ENCODE results near the gene THOC2. TPM values are rescaled to one million over a fixed set of nuclear protein-coding genes. Genes with fewer than 3 reads are reported as not detected.
"Not testable (repeated sequence)": the region's sequence is repeated elsewhere in the genome, so short reads cannot be mapped to it uniquely, and the experiment has no call there.

The THOC2 gene
- total RNA-seq, 1 donor from 2014 or later = 24.1 TPM

DNA sequence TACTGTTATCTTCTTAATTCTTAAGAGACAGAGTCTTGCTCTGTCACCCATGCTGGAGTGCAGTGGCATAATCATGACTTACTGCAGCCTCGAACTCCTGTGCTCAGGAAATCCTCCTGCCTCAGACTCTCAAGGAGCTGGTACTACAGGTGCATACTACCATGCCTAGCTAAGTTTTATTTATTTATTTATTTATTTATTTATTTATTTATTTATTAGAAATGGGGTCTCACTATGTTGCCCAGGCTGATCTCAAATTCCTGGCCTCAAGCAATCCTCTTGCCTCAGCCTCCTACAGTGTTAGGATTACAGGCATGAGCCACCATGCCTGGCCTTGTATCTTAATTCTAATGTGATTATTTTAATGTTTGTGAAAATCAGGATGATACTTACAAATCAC lies 125.6 kb downstream of the THOC2 start:
- ATAC-seq (ENCODE audit: poor library complexity) (no peak), DNase-seq (no peak)
- intact Hi-C loops (cut with DNase I) = no loop called here

GRCh38 chrX:123603491-123603890 lies 129.4 kb downstream of the THOC2 start:
- DNase-seq = no peak
- intact Hi-C loops (cut with DNase I) = no loop called here
- ATAC-seq (ENCODE audit: poor library complexity) = no peak

GRCh38 chrX:123601437-123601836 lies 131.4 kb downstream of the THOC2 start:
- DNase-seq (no peak), ATAC-seq (ENCODE audit: poor library complexity) (no peak)
- intact Hi-C loops (cut with DNase I) = no loop called here

DNA sequence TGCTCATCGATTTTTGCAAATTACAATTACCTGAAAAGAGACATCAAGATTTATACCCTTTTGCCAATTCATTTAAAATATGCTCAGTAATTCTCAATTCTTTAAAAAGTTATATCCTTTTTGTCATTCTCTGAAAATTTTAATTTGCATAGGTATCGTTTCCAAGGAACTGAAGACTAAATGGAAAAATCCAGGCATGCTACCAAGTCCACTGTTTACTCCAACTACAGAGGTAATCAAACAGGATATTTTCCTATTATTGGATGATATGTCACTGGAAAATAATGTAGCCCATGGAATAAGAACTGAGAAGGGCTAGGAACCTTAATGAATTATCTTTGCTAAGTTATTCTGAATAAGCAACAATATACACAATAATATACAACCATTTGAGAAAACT lies 132.7 kb downstream of the THOC2 start:
- intact Hi-C loops (cut with DNase I) = no loop called here
- DNase-seq (no peak), ATAC-seq (ENCODE audit: poor library complexity) (no peak)

DNA sequence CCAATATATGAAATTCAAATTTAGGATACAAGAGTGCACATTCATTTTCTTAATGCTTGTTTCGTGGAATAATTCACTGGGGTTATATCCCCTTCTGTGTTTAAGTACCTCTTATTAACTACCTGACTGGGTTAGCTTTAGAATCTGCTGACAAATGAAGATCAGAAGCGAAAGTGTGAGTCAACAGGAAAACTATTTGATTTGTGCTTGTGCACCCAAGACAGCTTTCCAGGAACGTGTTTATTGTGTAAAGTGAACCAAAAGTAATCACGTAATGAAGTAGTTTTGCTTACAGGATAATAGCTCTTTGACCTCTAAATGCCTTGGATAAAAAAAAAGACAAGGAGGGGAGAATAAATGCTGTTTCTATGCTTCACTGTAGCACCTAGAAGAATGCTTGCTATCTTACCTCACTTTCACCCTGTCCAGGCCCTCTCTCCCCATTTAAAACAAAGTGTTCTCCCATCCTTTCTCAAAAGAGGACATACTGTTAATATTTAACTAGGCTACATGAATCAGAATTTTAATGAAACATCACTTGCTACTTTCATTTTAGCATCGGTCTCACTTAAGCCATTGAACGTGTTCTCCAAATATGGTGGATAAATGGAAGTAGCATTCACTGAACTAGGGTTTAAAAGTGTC lies 141.9 kb downstream of the THOC2 start:
- ATAC-seq (ENCODE audit: poor library complexity) (no peak), DNase-seq (no peak)
- intact Hi-C loops (cut with DNase I) = no loop called here

DNA sequence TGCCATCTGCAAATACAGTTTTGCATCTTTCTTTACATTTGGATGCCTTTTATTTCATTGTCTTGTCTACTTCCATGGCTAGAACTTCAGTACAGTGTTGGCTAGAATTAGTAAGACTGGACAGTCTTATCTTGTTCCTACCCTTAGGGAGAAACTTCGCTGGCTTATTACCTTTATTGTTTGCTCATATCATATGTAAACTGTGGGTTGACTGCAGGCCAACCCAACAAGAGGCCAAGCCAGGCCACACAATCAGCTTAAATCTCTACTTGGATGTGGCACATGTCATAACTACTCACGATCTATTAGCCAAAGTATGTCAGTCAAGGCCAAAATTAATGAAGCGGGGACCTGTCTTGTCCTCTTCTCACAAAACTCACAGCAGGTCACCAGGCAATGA lies 144.1 kb downstream of the THOC2 start:
- ATAC-seq (ENCODE audit: poor library complexity) (no peak), DNase-seq (no peak)
- intact Hi-C loops (cut with DNase I) = no loop called here

GRCh38 chrX:123581586-123581985 lies 151.3 kb downstream of the THOC2 start:
- DNase-seq = no peak
- ATAC-seq (ENCODE audit: poor library complexity) = no peak
- intact Hi-C loops (cut with DNase I) = no loop called here

DNA sequence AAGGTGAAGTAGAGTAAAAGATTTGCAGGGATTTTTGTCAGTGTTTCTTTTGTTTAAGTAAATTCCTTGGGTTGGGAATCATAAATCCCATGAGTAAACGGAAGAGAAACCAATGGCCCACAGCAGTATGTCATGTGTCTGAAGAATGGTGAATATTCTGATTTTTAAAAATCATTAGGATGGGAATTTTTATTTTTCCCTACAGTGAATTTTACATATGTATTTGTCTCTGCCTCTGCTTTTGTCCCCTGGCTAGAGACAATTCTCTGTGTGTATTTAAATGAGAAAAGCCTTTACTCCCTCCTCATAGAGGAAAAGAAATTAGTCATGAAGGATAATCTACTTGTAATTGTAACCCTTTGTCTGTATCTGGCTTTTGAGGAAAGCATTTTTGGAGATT lies 152.1 kb downstream of the THOC2 start:
- ATAC-seq (ENCODE audit: poor library complexity) (no peak), DNase-seq (no peak)
- intact Hi-C loops (cut with DNase I) = no loop called here

DNA sequence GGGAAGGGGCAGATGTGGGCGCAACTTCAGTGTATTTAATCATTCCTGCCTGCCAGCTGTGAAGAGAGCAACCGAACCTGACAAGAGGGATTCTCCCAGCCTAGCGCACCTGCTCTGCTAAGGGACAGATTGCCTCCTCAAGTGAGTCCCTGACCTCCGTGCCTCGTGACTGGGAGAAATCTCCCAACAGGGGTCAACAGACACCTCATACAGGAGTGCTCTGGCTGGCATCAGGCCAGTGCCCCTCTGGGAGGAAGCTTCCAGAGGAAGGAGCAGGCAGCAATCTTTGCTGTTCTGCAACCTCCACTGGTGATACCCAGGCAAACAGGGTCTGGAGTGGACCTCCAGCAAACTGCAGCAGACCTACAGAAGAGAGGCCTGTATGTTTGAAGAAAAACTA lies 158.8 kb downstream of the THOC2 start:
- intact Hi-C loops (cut with DNase I); DNase-seq: not testable (repeated sequence)

GRCh38 chrX:123570011-123570590 lies 162.8 kb downstream of the THOC2 start:
- ATAC-seq (ENCODE audit: poor library complexity) (no peak), DNase-seq (no peak)
- intact Hi-C loops (cut with DNase I) = no loop called here

More for the DNA sequence above, 158.8 kb downstream of the THOC2 start:
- ATAC-seq (ENCODE audit: poor library complexity) = not testable (repeated sequence)

DNA sequence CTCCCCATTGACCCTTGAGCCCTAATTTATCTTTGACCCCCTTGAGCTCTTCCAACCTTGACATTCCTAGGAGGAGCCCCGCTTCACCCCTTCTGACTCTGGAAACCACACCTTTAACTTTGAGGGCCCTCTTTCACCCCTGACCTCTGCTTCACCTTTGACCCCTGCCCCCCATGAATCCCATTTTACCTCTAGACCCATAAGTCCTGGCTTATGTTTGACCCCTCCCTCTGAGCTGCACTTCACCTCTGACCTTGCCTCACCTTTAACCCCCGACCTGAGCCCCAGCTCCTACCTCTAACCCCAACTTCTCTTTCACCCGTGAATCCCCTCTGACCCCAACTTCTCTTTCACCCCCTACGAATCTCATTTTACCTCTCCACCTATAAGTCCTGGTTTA lies 169.7 kb downstream of the THOC2 start:
- DNase-seq (no peak), ATAC-seq (ENCODE audit: poor library complexity) (no peak)
- intact Hi-C loops (cut with DNase I) = no loop called here

GRCh38 chrX:123562342-123563146 lies 170.3 kb downstream of the THOC2 start:
- ATAC-seq (ENCODE audit: poor library complexity) (no peak), DNase-seq (no peak)
- intact Hi-C loops (cut with DNase I) = no loop called here

DNA sequence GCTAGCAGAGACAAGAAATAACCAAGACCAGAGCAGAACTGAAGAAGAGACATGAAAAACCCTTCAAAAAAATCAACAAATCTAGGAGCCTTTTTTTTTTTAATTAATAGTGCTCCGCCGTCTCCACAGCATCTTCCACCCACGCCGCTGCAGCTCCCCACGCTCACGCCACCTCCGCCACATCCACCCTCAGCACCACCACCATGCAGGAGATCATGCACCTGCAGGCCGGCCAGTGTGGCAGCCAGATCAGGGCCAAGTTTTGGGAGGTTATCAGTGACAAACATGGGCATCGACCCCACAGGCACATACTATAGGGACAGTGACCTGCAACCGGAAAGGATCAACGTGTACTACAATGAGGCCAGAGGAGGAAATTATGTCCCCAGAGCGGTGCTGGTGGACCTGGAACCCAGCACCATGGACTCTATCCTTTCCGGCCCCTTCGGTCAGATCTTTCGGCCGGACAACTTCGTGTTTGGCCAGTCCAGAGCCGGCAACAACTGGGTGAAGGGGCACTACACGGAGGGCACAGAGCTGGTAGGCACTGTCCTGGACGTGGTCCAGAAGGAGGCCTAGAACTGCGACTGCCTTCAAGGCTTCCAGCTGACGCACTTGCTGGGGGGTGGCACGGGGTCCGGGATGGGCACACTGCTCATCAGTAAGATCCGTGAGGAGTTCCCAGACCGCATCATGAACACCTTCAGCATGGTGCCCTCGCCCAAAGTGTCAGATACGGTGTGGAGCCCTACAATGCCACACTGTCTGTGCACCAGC lies 171.2 kb downstream of the THOC2 start:
- ATAC-seq (ENCODE audit: poor library complexity) (no peak), DNase-seq (no peak)
- intact Hi-C loops (cut with DNase I) = no loop called here

- intact Hi-C loops (cut with DNase I) = no loop called here
- DNase-seq = no peak
Measured at GRCh38 chrX:123550829-123551228, 182.0 kb downstream of the THOC2 start.

More at GRCh38 chrX:123550829-123551228, 182.0 kb downstream of the THOC2 start:
- ATAC-seq (ENCODE audit: poor library complexity) = no peak

Other genes starting within 250 kb of the THOC2 start
- gene XIAP, start 127.0 kb upstream of the THOC2 start, total RNA-seq = 28.9 TPM
- 30.0 TPM for gene STAG2, start 228.7 kb upstream of the THOC2 start, total RNA-seq